Fibroblast of lung (primary cell): ENCODE data around the gene DDX28.
A peak's percentile ranks its signal among the peaks of the same experiment; 100 is the strongest.

Experiments
- CTCF ChIP-seq, 2 donors: IDR thresholded peaks in 1 of 2; conservative IDR thresholded peaks in 1 of 2; 1 replicate in 1 of 2; 2 replicates in 1 of 2; pipeline ENCODE4 v1.5.1; 2011 to 2012; ENCODE audit warnings: low read length in 2 of 2, control low read depth in 1 of 2, inconsistent platforms in 1 of 2, low read depth in 1 of 2, mild to moderate bottlenecking in 1 of 2
- EZH2 ChIP-seq: IDR thresholded peaks from 2 replicates; pipeline ENCODE4 v1.5.1; 2012; ENCODE audit warnings: low read length, control low read depth, mild to moderate bottlenecking; ENCODE audit errors: missing control alignments

- TF ChIP-seq EZH2, result no peak
- peak; percentile 78 to 89 for TF ChIP-seq CTCF (conservative IDR thresholded peaks at IDR 0.05 in 1 of 2, IDR thresholded peaks at IDR 0.05 in 1 of 2; ENCODE audit: low read depth in 1 of 2, low read length in 2 of 2)
Measured at GRCh38 chr16:68064791-68065365, 41.8 kb upstream of the DDX28 start.
